HUDEP-2 (cell line): ENCODE measurements around the gene U2SURP.

Source experiments
- DNase-seq, 76 experiments: peaks; one replicate each; lab custom pipeline; 2025; ENCODE audit not compliant: unreplicated experiment in 76 of 76; lab: John Stamatoyannopoulos, UW

Gene U2SURP

DNA sequence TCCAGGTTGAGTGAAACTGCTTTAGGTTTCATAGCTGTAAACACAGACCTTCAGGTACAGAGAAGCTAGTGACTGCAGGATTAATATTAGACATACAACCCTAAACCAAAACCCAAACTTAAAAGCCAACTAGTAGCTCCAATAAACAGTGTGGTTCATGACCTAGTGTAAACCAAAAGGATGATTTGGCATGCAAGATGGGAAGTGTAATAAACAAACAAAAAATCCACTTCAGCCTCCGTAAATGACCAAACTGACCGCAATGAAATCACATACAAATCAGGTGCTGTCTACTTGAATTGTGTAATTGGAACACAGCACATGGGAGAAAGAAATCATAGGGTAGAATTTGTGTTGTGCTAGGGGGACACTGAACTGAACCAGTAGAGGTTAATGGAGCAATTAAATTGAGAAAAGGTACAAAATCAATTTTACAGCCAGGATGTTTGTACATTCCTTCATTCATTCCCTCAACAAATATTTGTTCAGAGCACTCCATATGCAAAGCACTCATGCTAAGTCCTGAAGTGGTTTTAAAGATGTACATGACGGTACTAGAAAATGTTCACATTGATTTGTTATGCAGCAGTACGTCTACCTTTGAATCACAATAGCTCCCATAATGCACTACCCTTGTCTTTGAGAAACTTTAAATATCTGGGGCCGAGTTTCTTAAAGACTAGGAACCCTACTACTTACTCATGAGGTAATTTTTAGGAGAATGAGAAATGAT, 96.8 kb downstream of the U2SURP start:
- DNase-seq: no peak

DNA sequence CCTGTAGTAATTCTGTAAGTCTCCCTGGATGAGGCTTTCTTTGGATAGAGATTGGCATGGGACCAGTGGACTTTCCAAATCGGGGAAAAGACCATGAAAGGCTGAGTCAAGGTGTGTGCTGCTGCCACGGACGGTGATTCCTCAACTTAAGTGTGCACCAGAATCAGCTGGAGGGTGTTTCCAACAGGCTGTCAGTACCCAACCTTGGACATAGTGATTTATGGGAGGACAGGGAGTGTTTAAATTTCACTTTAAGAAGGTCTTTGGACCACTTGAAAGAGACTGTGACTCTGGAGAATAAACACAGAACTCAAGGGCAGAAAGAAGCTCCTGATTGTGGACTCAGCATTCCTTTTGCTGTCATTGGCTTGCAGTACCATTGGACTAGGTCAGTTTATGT, 97.8 kb downstream of the U2SURP start:
- no peak for DNase-seq

DNA sequence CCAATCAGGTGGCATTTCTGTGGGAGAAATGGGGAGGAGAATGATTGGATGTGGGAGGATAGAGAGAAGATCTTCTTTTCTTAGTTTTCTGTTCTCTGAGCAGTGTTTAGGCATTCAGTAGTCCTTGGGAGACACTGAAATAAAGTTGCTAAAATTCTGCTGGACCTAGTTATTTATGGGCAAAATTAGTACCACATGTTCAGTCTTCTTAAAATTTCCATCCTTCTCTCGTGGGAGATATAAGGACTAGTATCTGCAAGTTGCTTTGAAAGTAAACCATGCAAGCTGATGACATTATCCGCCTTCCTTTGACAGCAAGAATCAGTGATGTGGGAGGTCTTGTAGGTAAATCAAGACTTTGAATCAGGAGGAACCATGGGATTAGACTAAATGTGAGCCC, 98.3 kb downstream of the U2SURP start:
- no peak for DNase-seq

DNA sequence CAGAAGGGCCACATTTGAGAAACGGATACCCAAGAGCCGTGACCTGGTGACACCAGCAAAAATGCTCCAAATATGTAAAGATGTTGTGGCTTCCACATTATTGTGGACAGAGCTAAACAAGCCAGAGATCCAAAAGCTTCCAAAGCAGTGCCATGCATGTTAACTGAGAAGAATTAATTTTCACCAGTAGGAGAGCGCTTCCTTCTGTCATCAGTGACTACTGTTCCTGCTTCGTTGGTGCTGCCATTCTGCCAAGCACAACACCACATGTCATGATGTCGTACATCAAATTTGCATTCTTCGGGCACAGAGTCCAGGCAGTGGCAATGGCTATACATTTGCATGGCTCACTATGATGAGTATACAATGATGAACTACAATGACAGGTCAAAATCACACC, 99.1 kb downstream of the U2SURP start:
- DNase-seq: no peak

DNA sequence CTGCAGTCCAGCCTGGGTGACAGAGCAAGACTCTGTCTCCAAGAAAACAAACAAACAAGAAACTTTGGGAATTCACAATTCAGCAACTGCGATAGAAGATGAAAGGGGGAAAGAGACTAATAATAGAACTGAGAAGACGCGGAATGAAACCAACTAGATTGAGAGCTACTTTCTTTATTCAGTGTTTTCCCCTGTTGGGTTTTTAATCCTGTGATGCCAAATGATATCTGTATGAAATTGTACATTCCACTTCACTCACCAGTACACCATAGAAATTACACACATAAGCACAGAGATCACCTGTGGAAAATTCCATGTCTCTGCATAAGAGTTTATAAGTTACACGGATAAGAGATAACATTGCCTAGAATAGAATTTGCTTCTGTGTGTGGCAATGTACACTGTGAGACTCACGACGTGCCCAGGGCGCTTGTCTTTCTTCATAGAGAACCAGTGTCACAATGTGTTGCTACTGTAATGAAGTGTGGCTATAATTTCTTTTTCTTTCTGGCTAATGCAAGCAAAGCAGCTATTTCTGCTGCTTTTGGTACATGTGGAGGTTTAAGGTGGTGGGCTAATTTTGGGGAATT, 100.5 kb downstream of the U2SURP start:
- no peak for DNase-seq

DNA sequence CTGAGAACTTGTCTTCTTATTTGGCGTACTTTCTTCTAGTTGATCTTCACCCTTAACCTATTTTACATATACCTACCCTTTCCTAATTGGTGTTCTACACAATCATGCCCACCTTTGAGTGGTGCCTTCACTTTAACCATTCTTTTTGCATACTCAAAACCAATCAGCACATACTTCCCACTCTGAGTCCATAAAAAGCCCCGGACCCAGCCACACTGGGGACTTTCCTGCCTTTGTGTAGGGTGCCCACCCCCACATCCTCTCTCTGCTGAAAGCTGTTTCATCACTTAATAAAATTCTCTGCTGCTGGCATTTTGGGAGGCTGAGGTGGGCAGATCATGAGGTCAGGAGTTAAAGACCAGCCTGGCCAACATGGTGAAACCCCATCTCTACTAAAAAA, 102.3 kb downstream of the U2SURP start:
- DNase-seq: no peak

DNA sequence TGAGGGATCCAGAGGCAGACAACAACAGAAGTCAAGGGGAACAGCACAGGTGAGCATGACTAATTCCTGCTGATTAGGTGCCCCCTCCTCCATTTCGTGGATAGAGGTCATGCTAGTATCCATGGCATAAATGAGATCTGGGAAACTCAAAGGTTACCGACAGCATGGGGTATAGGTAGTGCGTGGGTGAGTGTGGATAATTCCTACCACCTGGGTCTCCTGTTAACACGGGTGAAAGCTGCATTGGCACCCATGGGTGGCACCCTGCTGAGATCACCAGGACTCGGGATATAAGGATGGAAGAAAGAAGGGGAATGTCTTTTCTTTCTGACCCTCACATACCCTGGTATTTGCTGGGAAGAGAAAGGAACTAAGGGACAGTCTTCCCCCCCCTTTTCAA, 103.8 kb downstream of the U2SURP start:
- no peak for DNase-seq

DNA sequence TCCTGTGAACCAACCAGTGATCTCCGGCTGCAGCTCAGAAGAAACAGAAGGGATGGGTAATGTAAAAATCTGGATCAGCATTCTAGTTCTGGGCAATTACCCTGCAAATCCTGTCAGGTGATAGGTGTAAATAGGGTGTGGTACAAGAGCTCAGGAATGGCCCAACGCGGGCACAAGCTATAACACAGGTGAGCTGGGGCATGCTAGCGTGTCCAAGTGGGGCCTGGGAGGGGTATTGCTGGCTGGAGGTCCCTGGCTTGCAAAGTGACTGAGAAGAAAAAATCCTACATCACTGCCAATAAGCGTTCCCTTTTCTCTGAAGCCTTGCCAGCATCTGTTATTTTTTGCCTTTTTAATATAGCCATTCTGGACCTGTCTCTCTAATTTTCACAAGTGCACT, 108.5 kb downstream of the U2SURP start:
- no peak for DNase-seq
